Effector memory CD8-positive, alpha-beta T cell (primary cell): ENCODE data around the gene KCTD17.
A peak's percentile ranks its signal among the peaks of the same experiment; 100 is the strongest.

ENCODE experiments used
- ATAC-seq: fragments of 150-1000 bp; cut with Tn5 transposase; replicated peaks from 2 replicates; pipeline ENCODE4 v1.10.0; 2021; ENCODE audit warnings: mild to moderate bottlenecking, moderate library complexity
- DNase-seq, 3 experiments: peaks; one replicate each; pipeline ENCODE4 v3.0.0; 2021
- H3K27ac Mint-ChIP-seq, 2 donors: one replicate each; pipeline ENCODE4 v1.8.0; 2022; ENCODE audit warnings: mild to moderate bottlenecking in 2 of 2, mixed read lengths in 2 of 2, moderate library complexity in 2 of 2
- H3K27me3 Mint-ChIP-seq, 2 donors: one replicate each; pipeline ENCODE4 v1.8.0; 2022; ENCODE audit warnings: mixed read lengths in 2 of 2
- H3K36me3 Mint-ChIP-seq: one replicate; pipeline ENCODE4 v1.8.0; 2022; ENCODE audit warnings: mild to moderate bottlenecking, moderate library complexity, mixed read lengths; ENCODE audit not compliant: insufficient read depth
- H3K4me1 Mint-ChIP-seq, 2 donors: one replicate each; pipeline ENCODE4 v1.8.0; 2022; ENCODE audit warnings: low read depth in 2 of 2, mixed read lengths in 2 of 2
- H3K4me3 Mint-ChIP-seq, 2 donors: one replicate each; pipeline ENCODE4 v1.8.0; 2022; ENCODE audit warnings: mild to moderate bottlenecking in 2 of 2, mixed read lengths in 2 of 2, moderate library complexity in 2 of 2
- H3K9me3 Mint-ChIP-seq, 2 donors: one replicate each; pipeline ENCODE4 v1.8.0; 2022; ENCODE audit warnings: mixed read lengths in 2 of 2

KCTD17 gene

DNA sequence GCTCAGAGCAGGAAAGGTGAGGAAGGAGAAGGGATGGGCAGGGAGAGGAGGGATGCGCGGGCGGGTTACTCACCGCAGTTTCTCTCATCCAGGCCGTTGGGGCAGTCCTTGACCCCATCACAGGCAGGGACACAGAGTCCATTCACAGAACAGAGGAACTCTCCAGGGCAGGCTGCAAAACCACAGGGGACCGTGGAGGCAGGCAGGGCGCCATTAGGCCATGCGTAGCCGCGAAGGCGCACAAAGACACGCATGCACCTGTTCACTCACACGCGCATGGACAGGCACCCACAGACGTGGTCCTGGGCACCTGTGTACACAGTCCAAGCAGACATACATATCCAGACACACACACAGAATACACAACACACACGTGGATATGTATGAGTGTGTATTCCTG lies 23.0 kb downstream of the KCTD17 start:
- ATAC-seq (no peak), DNase-seq (no peak)
- peaks cover 15 to 27% of the 10 kb centered on the region in 2 donors for H3K27me3 Mint-ChIP-seq
- H3K36me3 Mint-ChIP-seq, result peaks cover 10% of the 10 kb centered on the region
- no peak overlapping the region for H3K4me3 Mint-ChIP-seq
- H3K4me1 Mint-ChIP-seq, result peaks cover 19% of the 10 kb centered on the region in 2 donors
- no peaks in the 10 kb centered on the region for H3K9me3 Mint-ChIP-seq
- H3K27ac Mint-ChIP-seq, result no peak overlapping the region

DNA sequence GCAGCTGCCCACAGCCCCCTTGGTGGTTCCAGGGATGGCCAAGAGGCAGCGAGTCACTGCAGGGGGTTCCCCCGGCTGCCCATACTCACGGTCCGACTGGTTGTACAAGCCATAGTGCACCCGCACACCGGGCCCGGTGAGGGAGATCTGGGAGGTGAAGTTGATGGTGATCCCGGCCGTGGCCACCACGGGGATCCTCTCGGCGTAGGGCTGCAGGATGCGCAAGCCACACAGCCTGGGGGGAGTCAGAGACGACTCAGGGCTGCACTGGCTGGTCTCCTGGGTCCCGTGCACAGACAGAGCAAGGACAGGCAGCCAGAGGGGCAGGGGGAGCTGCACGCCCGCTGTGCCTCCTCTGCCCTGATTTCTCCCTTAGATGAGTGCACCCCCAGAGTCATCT lies 23.5 kb downstream of the KCTD17 start:
- DNase-seq, result no peak
- H3K36me3 Mint-ChIP-seq, result peaks cover 14% of the 10 kb centered on the region
- H3K9me3 Mint-ChIP-seq, result no peaks in the 10 kb centered on the region
- H3K27ac Mint-ChIP-seq, result no peak overlapping the region
- ATAC-seq, result no peak
- peaks cover 24% of the 10 kb centered on the region in 2 donors for H3K4me1 Mint-ChIP-seq
- no peak overlapping the region for H3K4me3 Mint-ChIP-seq
- peaks cover 15 to 22% of the 10 kb centered on the region in 2 donors for H3K27me3 Mint-ChIP-seq

DNA sequence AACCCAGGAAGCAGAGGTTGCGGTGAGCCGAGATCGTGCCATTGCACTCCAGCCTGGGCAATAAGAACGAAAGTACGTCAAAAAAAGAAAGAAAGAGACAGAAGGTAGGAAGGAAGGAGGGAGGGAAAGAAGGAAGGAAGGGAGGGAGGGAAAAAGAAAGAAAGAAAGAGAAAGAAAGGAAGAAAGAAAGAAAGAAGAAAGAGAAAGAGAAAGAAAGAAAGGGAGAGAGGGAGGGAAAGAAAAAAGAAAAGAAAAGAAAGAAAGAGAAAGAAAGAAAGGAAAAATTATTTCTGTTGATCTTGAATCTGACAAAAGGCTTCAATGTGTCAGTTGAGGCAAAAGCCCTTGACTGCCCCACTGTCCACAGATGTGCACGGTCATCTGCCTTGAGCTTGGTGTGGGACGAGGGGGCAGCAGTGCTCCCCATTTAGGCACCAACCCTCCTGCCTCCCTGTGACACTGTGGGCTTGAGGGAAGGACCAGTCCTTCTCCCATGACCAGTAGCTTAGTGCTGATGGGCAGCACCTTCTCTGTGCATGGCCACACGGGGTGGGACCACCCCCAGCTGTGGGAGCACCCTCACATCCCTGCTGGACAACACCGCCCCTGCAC lies 24.4 kb downstream of the KCTD17 start:
- no peak for ATAC-seq
- peaks cover 29% of the 10 kb centered on the region in 2 donors for H3K4me1 Mint-ChIP-seq
- no peak overlapping the region for H3K27ac Mint-ChIP-seq

DNA sequence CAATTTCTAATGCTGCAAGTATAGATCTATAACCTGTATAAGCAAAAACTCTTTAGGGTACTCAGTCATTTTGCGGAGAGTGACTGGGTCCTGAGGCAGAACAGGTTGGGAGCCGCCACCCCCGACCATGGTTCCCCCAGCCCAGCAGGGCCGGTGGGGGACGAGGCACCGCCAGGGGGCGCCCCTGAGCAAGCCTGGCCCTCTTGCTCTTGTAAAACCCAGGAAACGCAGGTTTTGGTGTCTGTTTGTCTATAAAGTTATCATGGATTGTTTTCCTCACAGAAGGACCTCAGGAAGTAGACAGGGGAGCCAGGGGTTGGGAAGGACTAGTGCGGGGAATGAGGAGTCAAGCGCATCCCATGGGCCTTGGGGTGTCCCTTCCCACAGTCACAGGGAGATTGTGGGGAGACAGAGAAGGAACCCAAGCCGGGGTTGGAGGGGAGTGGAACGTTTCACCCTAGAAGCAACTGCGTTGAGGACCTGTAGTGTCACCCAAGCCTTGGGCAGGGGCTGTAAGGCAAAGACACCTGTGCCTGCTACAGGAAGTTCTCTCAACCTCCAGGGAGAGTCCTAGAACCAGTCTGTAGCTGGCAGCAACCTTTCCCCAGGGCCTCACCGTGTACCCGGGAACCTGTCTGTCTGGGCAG lies 26.4 kb downstream of the KCTD17 start:
- Mint-ChIP-seq H3K9me3 (no peaks in the 10 kb centered on the region), H3K27ac (peak overlapping the region; percentile 100), H3K4me1 (peaks cover 29 to 31% of the 10 kb centered on the region in 2 donors), H3K27me3 (peaks cover 15 to 19% of the 10 kb centered on the region in 2 donors), H3K4me3 (peak overlapping the region; percentile 70 to 77), H3K36me3 (peaks cover 19% of the 10 kb centered on the region)
- ATAC-seq, result peak; percentile 12
- peak; percentile 83 to 87 (median 83) for DNase-seq

More for the DNA sequence above, 24.4 kb downstream of the KCTD17 start:
- Mint-ChIP-seq H3K36me3 (peaks cover 19% of the 10 kb centered on the region), H3K4me3 (no peak overlapping the region), H3K27me3 (peaks cover 15 to 19% of the 10 kb centered on the region in 2 donors), H3K9me3 (no peaks in the 10 kb centered on the region)
- DNase-seq, result no peak

DNA sequence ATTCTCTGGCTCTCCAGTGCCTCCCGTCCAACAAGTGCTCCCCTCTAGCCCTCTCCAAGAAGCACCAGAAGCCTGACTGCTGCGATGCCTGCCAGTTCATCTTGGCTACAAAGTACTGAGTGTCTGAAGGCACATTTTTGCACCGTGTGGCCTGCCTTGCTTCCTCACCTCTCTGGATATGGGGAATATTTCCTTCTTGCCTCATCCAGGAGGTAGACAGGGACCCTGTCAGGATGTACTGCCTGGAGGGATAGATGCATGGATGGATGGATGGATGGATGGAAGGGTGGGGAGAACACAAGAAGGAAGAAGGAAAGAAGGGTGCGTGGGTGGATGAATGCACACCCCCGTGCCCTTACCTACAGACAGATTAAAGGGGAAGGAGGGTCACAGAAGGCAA lies 27.6 kb downstream of the KCTD17 start:
- peaks cover 19% of the 10 kb centered on the region for H3K36me3 Mint-ChIP-seq
- H3K9me3 Mint-ChIP-seq, result no peaks in the 10 kb centered on the region
- H3K4me1 Mint-ChIP-seq, result peaks cover 29 to 31% of the 10 kb centered on the region in 2 donors
- peaks cover 15 to 16% of the 10 kb centered on the region in 2 donors for H3K27me3 Mint-ChIP-seq
- H3K4me3 Mint-ChIP-seq, result peak overlapping the region; percentile 70 to 77
- peak overlapping the region; percentile 100 for H3K27ac Mint-ChIP-seq
- no peak for ATAC-seq
- no peak for DNase-seq

DNA sequence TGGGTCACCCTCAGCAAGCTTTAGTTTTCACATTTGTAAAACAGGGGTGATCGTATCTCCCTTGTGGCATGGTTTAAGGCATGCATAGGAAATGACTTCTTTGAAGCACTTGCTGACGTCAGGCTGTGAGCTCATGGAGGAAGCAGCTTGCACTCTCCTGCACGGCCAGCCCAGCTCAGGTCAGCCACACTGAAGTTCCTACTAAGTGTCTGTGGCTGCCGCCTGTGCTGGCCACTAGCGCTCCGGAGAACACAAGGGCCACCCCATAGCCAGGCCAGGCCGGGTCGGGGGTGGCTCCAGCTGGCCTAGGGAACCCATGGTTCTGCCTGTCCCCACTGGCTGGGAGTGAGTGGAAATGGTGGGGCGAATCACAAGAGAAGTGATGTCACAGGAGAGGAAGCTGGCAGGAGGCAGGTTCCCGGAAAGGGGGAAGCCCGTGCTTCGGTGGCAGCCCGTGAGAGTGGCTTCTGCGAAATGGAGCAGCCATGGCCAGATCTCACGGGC lies 28.2 kb downstream of the KCTD17 start:
- peaks cover 29 to 31% of the 10 kb centered on the region in 2 donors for H3K4me1 Mint-ChIP-seq
- peak overlapping the region; percentile 100 for H3K27ac Mint-ChIP-seq
- H3K4me3 Mint-ChIP-seq, result peak overlapping the region; percentile 70 to 77
- H3K36me3 Mint-ChIP-seq, result peaks cover 19% of the 10 kb centered on the region
- H3K9me3 Mint-ChIP-seq, result no peaks in the 10 kb centered on the region
- DNase-seq, result peak; percentile 78 to 84 (median 80)
- peaks cover 14 to 15% of the 10 kb centered on the region in 2 donors for H3K27me3 Mint-ChIP-seq
- ATAC-seq, result peak; percentile 87

DNA sequence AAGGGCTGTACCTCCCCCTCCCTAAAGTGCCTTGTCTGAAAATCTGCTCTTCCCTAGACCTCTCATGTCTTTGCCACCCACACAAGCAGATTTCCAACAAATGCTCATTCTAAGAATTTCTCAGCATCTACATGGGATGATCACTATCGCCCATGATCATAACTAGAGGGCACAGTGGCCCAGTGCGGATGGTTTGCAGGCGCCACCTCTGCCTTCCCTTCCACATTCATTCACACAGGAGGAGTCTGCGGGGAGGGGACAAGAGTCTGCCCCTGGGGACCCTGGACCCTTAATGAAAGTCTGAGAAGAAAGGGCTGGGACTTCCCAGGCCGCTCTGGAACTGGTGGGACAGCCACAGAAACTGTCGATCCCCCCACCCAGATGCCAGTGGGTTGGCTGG lies 28.9 kb downstream of the KCTD17 start:
- H3K4me3 Mint-ChIP-seq, result peak overlapping the region; percentile 70 to 77
- H3K9me3 Mint-ChIP-seq, result no peaks in the 10 kb centered on the region
- peaks cover 19% of the 10 kb centered on the region for H3K36me3 Mint-ChIP-seq
- DNase-seq (no peak), ATAC-seq (no peak)
- peak overlapping the region; percentile 100 for H3K27ac Mint-ChIP-seq
- H3K4me1 Mint-ChIP-seq, result peaks cover 29 to 31% of the 10 kb centered on the region in 2 donors
- H3K27me3 Mint-ChIP-seq, result peaks cover 7 to 8% of the 10 kb centered on the region in 2 donors

DNA sequence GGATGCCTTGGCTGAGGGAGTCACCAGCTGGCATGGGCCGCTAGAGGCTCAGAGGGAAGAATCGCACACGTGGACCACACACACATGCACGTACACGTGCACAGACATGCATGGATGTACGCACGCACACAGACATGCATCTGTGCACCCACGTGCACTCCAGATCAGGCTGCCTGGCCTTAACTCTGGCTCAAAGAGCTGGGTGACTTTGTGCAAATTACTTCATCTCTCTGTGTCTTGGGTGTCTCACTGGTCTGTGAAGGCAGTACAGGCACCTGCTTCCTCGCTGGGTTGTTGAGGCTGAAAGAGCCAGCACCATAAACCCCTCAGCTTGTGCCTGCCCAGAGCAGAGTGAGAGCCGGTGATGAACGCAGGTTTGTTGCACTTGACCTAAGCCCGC lies 29.3 kb downstream of the KCTD17 start:
- no peak overlapping the region for H3K4me3 Mint-ChIP-seq
- DNase-seq (no peak), ATAC-seq (no peak)
- peaks cover 19% of the 10 kb centered on the region for H3K36me3 Mint-ChIP-seq
- H3K4me1 Mint-ChIP-seq, result peaks cover 29% of the 10 kb centered on the region in 2 donors
- H3K9me3 Mint-ChIP-seq, result no peaks in the 10 kb centered on the region
- H3K27me3 Mint-ChIP-seq, result peaks cover 3 to 4% of the 10 kb centered on the region in 2 donors
- peak overlapping the region; percentile 100 for H3K27ac Mint-ChIP-seq

DNA sequence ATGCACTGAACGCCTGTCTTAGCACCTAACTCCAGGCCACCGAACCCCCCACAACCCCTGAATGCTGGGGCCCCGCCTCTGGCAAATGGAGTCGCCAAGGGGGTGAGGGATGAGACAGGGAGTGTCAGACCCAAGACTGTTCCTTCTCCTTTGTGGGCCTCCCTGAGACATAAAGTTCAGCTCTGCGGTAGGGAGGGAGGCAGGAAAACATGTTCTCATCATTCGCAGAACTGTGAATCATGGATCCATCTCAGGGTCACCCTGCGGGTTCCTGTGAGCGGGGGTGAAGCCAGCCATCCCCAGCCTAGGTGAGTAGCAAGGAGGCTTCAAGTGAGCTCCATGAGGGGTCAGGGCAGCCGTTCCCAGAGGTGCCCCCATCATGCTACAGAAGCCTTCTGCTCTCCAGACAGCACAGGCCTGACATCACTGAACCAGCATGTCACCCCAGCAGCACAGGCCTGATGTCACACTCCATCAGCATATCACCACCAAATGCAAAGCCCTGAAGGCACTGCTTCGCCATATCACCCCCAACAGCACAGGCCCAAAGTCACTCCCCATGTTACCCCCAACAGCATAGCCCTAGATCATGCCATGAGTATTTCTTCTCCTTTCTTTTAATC lies 30.8 kb downstream of the KCTD17 start:
- Mint-ChIP-seq H3K4me3 (no peak overlapping the region), H3K27me3 (no peaks in the 10 kb centered on the region), H3K4me1 (peaks cover 29% of the 10 kb centered on the region in 2 donors), H3K27ac (peak overlapping the region; percentile 82 to 100), H3K9me3 (no peaks in the 10 kb centered on the region), H3K36me3 (peaks cover 19% of the 10 kb centered on the region)
- no peak for DNase-seq
- no peak for ATAC-seq

DNA sequence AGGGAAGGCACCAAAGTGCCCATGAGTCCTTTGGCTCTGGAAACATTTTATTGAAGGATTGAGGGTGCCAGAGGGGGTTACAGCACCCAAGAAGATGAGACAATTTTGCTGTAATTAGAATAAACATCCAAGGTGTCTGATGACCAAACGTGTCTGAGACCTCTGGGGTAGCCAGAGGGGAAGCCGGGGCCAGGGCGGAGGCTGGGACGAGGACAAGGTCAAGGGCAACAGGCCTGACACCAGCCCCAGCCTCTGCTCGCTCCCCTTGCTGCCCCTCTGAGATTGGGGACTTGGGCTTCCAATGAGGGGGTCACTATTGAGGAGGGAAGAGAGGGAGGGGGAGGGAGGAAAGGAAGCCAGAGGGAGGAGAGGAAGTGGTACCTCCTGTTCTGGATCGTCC lies 32.4 kb downstream of the KCTD17 start:
- no peaks in the 10 kb centered on the region for H3K9me3 Mint-ChIP-seq
- H3K4me1 Mint-ChIP-seq, result peaks cover 16 to 19% of the 10 kb centered on the region in 2 donors
- no peak overlapping the region for H3K4me3 Mint-ChIP-seq
- H3K36me3 Mint-ChIP-seq, result peaks cover 11% of the 10 kb centered on the region
- peaks cover 0 to 9% of the 10 kb centered on the region in 2 donors for H3K27me3 Mint-ChIP-seq
- H3K27ac Mint-ChIP-seq, result peak overlapping the region in 1 of 2 donors; percentile 82
- no peak for ATAC-seq
- DNase-seq, result no peak

DNA sequence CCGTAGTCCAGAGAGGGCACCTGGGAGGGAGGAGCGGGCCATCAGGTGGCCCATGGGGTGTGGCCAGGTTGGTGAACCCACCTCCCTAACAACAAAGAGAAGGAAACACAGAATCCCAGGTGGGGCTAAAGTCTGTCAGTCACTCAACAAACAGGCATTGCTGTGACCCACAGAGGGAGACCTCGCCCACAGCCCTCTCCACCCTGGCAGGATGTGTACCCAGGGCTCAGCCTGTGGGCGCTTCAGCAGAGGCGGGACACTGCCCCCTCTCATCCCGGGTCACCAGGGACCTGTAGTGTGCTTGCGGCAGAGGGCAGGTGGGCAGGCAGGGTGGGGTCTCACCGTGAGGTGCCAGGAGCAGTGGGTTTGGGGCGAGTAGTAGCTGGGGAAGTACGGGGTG lies 32.8 kb downstream of the KCTD17 start:
- peaks cover 12 to 14% of the 10 kb centered on the region in 2 donors for H3K4me1 Mint-ChIP-seq
- H3K36me3 Mint-ChIP-seq, result peaks cover 10% of the 10 kb centered on the region
- DNase-seq, result no peak
- no peak overlapping the region for H3K27ac Mint-ChIP-seq
- no peak overlapping the region for H3K4me3 Mint-ChIP-seq
- no peak for ATAC-seq
- no peaks in the 10 kb centered on the region for H3K9me3 Mint-ChIP-seq
- H3K27me3 Mint-ChIP-seq, result peaks cover 0 to 9% of the 10 kb centered on the region in 2 donors

DNA sequence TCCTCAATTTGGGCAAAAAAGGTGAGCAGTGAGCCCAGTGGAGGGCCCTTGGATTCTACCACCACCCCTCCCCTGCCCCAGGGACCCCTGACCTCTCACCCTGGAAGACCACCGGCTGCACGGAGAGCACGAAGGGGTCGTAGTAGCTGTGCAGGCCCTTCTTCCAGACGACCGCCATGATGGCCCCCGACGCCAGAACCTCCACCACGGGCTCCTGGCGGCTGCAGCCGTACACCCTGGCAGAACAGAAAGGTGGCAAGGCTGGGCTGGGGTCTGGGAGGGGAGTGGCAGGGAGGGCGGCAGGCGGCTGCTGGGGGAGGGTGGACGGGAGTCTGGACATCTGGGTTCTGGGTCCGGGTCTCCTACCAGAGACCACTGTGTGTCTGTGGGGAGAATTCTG lies 34.6 kb downstream of the KCTD17 start:
- H3K27ac Mint-ChIP-seq, result no peak overlapping the region
- peaks cover 0 to 9% of the 10 kb centered on the region in 2 donors for H3K27me3 Mint-ChIP-seq
- no peak for ATAC-seq
- H3K36me3 Mint-ChIP-seq, result no peaks in the 10 kb centered on the region
- no peak for DNase-seq
- H3K4me1 Mint-ChIP-seq, result peaks cover 0 to 2% of the 10 kb centered on the region in 2 donors
- H3K4me3 Mint-ChIP-seq, result no peak overlapping the region
- H3K9me3 Mint-ChIP-seq, result no peaks in the 10 kb centered on the region

DNA sequence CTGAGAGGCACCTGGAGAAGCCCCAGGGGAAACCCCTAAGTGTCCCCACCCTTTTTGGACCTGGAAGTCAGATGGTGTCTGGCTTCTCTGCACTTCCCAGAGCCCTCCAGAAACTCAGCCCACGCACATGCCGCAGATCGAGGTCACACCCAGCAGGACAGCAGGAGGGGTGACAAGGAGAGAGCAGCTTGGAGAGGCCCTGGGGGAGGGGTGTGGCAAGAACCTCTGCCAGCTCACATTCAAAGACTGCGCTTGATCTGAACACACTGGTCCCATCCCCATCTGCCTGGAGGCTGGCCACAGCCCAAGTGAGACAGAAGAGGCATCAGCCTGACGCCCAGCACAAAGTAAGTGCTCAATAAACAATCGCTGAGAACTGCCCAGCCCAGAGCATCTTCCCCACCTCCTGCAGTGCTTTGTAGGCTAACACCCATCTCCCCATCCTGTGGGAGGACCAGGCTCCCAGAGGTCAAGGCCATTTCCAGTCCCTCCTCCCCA lies 36.6 kb downstream of the KCTD17 start:
- H3K9me3 Mint-ChIP-seq, result no peaks in the 10 kb centered on the region
- no peaks in the 10 kb centered on the region for H3K4me1 Mint-ChIP-seq
- no peak overlapping the region for H3K27ac Mint-ChIP-seq
- DNase-seq (no peak), ATAC-seq (peak; percentile 27)
- H3K27me3 Mint-ChIP-seq, result peaks cover 0 to 9% of the 10 kb centered on the region in 2 donors
- no peaks in the 10 kb centered on the region for H3K36me3 Mint-ChIP-seq
- no peak overlapping the region for H3K4me3 Mint-ChIP-seq
